Measurements from ENCODE around the gene CAND2.

CAND2 gene

GRCh38 chr3:12809001-12809400, 12.5 kb downstream of the CAND2 start:
- POLR2A ChIA-PET (ENCODE audit: low non-redundant PET) = no interaction called here
- CTCF ChIA-PET = no interaction called here
- DNase-seq (ENCODE audit: low spot score) = no peak
- TF ChIP-seq CTCF (conservative IDR thresholded peaks at IDR 0.05; ENCODE audit: low read depth) = no peak
- H3K27ac ChIP-seq = no peak overlapping the region

GRCh38 chr3:12809435-12809834, 13.0 kb downstream of the CAND2 start:
- POLR2A ChIA-PET (ENCODE audit: low non-redundant PET) = no interaction called here
- peak overlapping the region; percentile 71 for H3K27ac ChIP-seq
- DNase-seq (ENCODE audit: low spot score) = no peak
- CTCF ChIA-PET = interaction anchor here (1.0 kb wide), 2 partner anchors 45 to 50 kb away, joined by 3 read pairs; no protein-coding TSS in a partner anchor
- no peak for TF ChIP-seq CTCF (conservative IDR thresholded peaks at IDR 0.05; ENCODE audit: low read depth)

- DNase-seq (ENCODE audit: low spot score) = peak; percentile 91
- ChIA-PET CTCF (interaction anchor here (0.6 to 1.0 kb wide), 4 partner anchors 22 to 148 kb away, joined by 3 read pairs; no protein-coding TSS in a partner anchor), POLR2A (ENCODE audit: low non-redundant PET) (no interaction called here)
- H3K27ac ChIP-seq = peak overlapping the region; percentile 71
- TF ChIP-seq CTCF (conservative IDR thresholded peaks at IDR 0.05; ENCODE audit: low read depth) = peak; percentile 69
Observed at GRCh38 chr3:12810013-12810780, 13.7 kb downstream of the CAND2 start.

- no peak for DNase-seq (ENCODE audit: low spot score)
- POLR2A ChIA-PET (ENCODE audit: low non-redundant PET) = no interaction called here
- CTCF ChIA-PET = no interaction called here
- peak overlapping the region; percentile 71 for H3K27ac ChIP-seq
- no peak for TF ChIP-seq CTCF (conservative IDR thresholded peaks at IDR 0.05; ENCODE audit: low read depth)
Observed at GRCh38 chr3:12810961-12811360, 14.5 kb downstream of the CAND2 start.

GRCh38 chr3:12812812-12813211, 16.3 kb downstream of the CAND2 start:
- CTCF ChIA-PET = interaction anchor here (0.6 kb wide), 1 partner anchor 279 kb away, joined by 3 read pairs; no protein-coding TSS in a partner anchor

GRCh38 chr3:12813967-12814366, 17.5 kb downstream of the CAND2 start:
- ChIA-PET CTCF (no interaction called here), POLR2A (ENCODE audit: low non-redundant PET) (no interaction called here)
- DNase-seq (ENCODE audit: low spot score) = no peak
- no peak for TF ChIP-seq CTCF (conservative IDR thresholded peaks at IDR 0.05; ENCODE audit: low read depth)
- no peak overlapping the region for H3K27ac ChIP-seq

More at GRCh38 chr3:12812812-12813211, 16.3 kb downstream of the CAND2 start:
- H3K27ac ChIP-seq = no peak overlapping the region
- POLR2A ChIA-PET (ENCODE audit: low non-redundant PET) = no interaction called here
- TF ChIP-seq CTCF (conservative IDR thresholded peaks at IDR 0.05; ENCODE audit: low read depth) = no peak
- DNase-seq (ENCODE audit: low spot score) = no peak

Data from RWPE1 (cell line).